ENCODE results near the gene ZNF429.
"Not testable (repeated sequence)": the region's sequence is repeated elsewhere in the genome, so short reads cannot be mapped to it uniquely, and the experiment has no call there.

ZNF429 gene

DNA sequence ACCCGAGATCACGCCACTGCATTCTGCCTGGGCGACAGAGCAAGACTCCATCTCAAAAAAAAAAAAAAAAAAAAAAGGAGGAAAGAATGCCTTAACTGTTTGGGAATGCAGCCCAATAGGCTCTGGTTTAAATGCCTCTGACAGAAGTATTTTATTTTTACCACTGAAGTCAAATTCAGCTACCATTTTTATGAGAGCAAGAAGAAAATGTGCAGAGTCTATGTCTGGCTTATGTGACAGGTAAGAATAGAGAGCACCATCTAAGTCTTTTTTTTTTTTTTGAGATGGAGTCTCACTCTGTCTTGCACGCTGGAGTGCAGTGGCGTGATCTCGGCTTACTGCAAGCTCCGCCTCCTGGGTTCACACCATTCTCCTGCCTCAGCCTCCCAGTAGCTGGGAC is 7.2 kb downstream of the ZNF429 start:
- not testable (repeated sequence) for DNase-seq

DNA sequence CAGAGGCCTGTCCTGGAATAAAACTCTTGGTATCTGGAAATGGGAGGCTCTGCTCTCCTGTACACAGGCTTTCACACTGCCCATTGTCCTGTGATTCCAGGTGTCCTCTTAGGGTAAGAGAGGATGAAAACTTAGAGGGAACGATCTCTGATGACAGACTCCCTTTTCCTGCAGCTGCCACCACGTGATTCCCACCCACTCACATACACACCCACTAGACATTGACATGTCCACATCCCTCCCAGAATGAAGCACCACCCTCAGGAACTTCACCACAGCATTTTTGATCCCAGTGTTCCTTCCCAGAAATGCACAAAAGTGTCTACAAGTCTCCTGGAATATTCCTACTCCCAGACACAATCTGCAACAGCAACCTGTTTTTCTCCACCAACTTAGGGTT is 8.2 kb downstream of the ZNF429 start:
- DNase-seq: no peak

DNA sequence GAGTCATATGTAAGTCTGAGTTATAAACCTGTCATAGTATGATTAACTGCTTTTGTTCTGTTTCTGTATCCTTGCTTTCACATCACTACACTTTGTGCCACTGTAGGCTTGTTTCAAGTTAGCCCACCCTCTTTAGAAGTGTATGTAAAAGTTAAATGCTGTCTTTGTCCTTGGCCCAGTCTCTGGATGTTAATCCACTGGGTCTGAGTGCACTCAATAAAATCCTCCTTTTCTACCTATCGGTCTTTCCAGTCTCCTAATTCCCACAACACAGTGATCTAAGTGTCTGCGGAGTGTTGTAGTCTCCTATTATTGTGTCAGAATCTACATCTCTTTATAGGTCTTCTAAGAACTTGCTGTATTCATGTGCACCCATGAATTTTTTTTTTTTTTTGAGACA is 14.1 kb downstream of the ZNF429 start:
- no peak for DNase-seq

- DNase-seq: no peak
These were observed 27.5 kb downstream of the ZNF429 start for GRCh38 chr19:21532904-21533303.

- DNase-seq: not testable (repeated sequence)
These were observed 31.4 kb downstream of the ZNF429 start for GRCh38 chr19:21536741-21537290.

DNA sequence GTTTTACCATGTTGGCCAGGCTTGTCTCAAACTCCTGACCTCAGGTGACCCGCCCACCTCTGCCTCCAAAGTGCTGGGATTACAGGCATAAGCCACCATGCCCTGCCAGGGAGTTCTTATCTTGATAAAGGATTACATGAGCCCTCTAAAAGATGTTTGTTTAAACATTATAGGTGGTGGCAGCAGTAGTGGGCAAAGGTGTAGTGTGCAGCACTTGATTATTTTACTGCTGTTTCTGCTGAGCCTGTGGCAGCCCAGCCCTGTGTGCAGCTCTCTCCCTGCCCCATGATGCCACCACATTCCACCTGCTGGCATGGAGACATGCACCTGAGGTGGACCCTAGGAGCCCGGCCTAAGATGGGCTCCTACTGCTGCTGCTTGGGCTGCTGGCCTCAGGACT is 54.0 kb downstream of the ZNF429 start:
- DNase-seq: no peak

DNA sequence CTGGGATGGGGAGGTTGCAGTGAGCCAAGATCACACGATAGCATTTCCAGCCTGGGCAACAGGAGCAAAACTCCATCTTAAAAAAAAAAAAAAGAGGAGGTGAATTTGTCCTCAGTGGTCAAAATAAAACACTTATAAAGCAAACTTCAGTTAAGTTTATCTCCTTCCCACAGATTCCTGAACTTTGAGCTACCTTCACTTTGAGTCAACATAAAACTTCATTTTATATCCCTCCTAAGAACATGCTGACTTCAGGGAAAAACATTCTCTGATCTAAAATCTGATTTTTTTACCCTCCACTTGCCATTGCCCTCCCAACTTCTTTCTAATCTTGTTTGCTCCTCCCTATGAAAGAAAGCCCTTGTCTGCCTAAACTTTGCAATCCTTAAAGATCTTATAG is 59.0 kb downstream of the ZNF429 start:
- DNase-seq: no peak

DNA sequence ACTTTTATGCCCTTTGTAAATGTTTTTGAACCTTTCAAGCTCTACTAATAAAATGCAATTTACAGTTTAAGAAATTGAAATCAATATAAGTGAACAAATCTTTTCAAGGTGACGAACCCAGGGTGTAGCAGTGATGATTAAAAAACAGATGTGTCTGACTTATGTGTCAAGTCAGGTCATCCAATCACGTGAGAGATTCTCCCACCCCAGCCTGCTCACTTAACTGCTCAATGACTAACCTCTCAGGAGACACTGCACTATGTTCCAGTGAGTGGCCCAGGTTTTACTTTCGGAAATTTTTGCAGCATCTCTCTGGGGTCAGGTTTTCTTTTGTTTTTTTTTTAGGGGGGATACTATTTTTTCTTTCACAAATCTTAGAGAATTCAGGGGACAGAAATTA is 60.7 kb downstream of the ZNF429 start:
- no peak for DNase-seq

- DNase-seq: not testable (repeated sequence)
These were observed 62.4 kb downstream of the ZNF429 start for GRCh38 chr19:21567806-21568205.

DNA sequence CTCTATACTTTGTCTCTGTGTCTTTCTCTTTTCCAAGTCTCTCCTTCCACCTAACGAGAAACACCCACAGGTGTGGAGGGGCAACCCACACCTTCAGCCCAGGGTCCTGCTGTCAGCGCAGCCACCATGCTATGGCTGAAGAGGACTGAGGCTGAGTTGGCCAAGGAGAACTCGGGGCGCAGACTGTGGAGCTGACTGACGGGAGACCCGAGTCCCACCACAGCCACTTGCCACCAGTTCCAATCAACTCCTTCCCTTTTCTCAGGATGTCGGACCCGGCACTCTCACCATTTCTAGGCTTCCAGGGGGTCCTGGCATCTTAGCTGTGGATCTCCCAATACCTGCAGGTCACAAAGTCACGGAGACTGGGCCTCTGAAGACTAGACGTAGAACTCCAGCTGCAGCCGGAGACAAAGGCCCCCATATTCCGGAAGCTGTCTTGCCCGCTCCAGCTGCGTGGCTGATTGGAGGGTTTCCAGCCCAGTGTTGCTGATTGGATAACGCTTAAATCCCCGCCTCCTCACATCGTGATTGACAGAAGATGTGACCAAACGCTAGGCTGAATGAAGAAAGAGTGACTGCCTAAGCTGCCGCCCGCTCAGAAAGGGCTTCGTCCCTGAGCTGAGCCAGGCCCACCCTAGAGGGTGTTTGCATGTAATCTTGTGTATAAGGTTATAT is 63.6 kb downstream of the ZNF429 start:
- peak; percentile 12 to 95 (median 72) for DNase-seq

GRCh38 chr19:21569494-21569865 is 64.1 kb downstream of the ZNF429 start:
- peak in 24 of 58 donors; percentile 8 to 75 (median 49) for DNase-seq

DNA sequence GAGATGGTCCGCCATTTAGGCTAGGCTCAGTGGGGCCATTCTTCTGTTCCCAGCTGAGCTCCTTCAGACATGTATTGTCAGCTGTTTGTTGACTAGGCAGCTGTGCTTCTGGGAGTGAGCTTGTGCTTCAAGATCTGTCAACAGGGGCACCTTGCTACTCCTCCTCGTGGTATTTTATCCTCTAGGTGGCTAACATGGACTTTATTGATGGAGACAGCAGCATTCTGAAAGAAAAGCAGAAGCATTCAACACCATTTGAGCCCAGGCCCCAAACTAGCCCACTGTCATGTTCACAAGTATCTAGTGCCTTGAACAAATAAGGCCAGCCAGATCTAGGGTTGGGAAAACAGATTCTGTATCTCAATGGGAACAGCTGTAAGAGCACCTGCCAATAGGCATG is 65.9 kb downstream of the ZNF429 start:
- DNase-seq: no peak

DNA sequence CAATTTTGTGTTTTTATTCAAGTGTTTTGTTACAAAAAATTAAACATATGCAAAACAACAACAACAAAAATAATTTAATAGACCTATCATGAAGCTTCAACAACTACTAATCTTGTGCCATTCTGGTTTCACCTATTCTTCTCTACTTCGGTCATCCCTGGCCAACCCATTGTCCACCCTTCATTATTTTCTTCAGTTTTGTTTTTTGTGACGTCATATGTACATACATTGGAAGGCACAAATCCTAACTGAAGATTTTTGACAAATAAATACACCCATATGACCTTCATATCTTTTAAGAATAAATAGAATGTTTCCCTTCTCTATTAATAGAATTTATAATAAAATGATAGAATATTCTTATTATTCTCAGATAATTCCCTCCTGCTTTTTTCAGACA is 69.2 kb downstream of the ZNF429 start:
- DNase-seq: no peak

- DNase-seq: no peak
These were observed 71.1 kb downstream of the ZNF429 start for GRCh38 chr19:21576481-21576880.

DNA sequence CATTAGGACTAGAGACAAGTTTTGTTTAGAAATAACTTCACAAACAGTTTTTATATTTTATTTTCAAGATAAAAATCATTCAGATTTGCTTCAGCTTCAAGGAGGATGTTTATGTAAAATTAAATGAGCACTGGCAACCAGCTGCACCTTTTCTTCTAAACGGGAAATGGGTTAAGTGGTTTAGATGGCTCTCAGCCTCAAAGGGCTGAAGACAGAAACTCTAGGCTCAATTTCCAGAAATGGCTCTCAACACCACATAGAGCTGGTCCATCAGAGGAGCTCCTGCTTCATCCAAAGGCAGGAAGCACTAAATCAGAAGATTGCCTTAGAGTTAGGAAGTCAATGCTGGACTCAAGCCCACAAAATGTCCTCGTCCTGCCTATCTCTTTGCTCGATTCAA is 74.7 kb downstream of the ZNF429 start:
- DNase-seq: no peak

DNA sequence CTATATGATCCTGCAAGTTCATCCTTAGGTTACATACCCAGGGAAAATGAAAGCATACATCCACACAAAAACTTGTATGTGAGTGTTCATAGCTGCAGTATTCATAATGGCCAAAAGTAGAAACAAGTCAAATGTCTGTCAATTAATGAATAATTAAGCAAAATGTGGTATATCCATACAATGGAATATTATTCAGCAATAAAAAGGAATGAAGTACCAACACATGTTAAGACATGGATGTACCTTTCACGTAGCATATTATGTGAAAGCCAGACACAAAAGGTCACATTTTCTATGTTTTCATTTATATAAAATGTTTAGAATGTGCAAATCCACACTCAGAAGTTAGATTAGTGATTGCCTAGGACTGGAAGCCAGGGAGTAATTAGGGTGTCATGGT is 75.4 kb downstream of the ZNF429 start:
- DNase-seq: no peak

DNA sequence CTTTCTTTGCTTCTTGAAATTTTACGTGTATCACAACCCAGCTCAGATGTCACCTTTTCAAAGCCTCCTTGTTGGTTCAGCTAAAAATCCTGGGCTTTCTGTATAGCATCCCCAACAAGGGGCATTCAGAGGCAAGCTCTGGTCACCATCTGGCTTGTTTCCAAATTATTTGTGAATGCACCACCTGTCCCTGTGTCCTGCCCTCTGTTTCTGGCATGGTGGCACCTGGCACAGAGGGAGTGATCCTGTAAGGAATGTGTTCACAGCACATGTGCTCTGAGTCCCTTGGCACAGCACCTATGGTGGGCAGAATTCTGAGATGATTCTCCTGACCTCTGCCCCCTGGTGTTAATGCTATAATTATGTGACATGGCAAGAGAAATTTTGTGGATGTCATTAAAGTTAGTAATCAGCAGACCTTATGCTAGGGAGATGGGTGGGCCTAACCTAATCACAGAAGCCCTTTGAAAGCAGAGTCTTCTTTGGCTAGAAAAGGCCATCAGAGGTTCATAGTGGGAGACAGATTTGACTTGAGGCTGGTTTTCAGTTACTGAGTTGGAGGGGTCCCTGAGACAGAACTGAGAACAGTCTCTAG is 76.3 kb downstream of the ZNF429 start:
- DNase-seq: no peak

- no peak for DNase-seq
These were observed 79.1 kb downstream of the ZNF429 start for GRCh38 chr19:21584537-21584936.

DNA sequence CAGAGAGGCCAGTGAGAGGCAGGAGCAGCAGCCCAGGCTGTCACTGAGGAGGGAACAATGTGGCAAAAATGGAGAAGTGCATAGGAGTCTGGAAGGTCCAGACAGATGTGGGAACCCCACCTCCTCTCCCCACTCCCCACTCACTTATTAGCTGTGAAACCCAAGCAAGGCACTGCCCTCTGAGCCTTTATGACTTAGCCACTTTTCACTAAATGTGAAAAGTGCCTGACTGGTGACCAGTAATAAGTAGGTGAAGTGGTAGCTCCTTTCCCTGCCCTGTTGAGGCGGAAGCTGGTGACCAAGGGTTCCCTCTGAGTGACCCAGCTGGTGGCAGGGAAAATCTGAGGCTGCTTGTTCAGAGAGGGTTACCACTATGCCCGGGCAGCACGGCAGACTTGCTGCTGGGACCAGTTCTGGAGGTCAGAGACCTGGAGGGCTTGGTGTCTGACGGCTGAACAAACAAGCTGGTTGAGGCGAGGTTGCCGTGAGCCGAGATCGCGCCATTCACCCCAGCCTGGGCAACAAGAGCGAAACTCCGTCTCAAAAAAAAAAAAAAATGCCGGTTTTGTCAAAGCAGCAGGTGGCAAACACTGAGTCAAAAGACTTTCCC is 80.0 kb downstream of the ZNF429 start:
- DNase-seq: no peak

DNA sequence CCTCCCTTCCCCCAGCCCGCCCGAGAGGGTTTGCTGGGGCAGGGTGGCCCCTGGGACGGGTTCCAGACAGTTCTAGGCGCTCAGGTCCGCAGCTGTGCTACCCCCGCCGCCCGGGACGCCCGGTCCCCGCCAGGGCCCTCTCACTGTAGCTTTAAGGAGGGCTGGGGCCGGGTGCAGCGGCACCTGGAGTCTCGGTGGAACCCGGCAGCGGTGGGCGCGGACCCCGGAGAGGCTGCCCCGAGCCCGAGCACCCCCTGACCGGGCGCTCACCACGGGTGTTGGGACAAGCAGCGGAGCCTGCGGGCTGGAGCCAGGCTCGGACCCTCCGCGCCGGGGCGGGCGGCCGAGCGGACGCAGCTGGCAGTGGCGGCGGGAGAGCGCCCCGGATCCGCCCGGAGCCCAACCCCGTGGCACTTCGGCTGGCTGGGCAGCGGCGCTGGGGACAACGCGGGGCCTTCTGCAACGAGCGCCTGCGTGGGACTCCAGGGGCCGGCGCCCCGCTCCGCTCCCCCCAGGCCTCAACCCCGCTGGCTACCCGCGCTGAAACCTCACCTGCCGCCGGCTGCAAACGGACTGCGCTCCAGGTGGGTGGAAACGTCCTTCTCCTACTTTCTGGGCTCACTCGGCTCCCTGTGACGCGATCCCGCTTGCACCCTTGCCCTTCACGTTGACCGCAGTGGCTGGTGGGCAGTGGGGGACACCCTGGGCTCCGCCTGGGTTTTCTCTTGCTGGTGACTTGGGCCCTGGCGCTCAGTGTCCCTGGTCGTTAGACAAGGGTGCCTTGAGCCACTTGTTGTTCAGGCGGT is 81.1 kb downstream of the ZNF429 start:
- peak in 3 of 58 donors; percentile 2 to 48 (median 25) for DNase-seq

DNA sequence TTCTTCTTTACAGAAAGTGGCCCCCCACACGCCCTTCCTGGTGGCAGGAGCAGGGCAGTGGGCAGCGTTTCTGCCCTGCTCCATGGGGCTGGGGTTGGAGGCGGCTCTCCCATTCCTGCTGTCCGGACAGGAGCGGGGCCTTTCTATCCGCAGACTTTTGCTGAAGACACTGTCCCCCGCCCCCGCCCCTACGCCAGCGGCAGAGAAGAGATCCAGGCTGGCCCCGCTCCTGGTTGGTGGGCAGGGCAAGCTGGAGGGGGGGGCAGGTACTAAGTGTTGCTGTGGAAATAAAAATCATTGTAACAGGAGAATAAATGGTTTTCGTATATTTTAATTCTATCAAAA is 81.7 kb downstream of the ZNF429 start:
- no peak for DNase-seq

DNA sequence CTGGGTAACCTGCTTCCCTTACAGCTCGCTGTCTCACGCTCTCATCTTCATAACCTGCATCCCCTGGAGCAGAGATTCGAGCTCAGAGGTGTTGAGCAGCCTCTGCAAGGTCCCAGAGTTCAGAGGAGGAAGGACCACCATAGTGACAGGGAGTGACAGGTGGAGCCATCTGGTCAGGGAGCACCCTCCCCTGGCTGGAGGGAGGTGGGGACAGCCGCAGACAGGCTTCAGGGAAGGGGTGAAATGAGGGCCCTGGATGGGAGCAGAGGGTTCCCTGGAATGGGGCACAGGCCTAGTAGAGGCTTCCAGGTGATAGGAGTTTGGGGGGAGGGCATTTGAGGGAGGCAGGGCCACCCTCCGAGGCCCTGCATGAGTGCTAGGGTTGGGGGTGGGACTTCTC is 82.1 kb downstream of the ZNF429 start:
- DNase-seq: no peak

Data from anterior cingulate cortex (tissue), 58 donors.